HG03103 (cell line): ENCODE results near the gene OTX1.
"Not testable (repeated sequence)": the region's sequence is repeated elsewhere in the genome, so short reads cannot be mapped to it uniquely, and the experiment has no call there.

ENCODE experiments used
- ATAC-seq: cut with Tn5 transposase; IDR thresholded peaks from one replicate; pipeline ENCODE4 v1.9.1; 2021; ENCODE audit warnings: low read depth; ENCODE audit not compliant: unreplicated experiment

OTX1 gene

GRCh38 chr2:63058144-63058920 lies 7.7 kb downstream of the OTX1 start:
- no peak for ATAC-seq

- no peak for ATAC-seq
Measured at GRCh38 chr2:63058921-63059792, 8.5 kb downstream of the OTX1 start.

- ATAC-seq = no peak
Measured at GRCh38 chr2:63059793-63060471, 9.3 kb downstream of the OTX1 start.

GRCh38 chr2:63060472-63060991 lies 9.9 kb downstream of the OTX1 start:
- no peak for ATAC-seq

- no peak for ATAC-seq
Measured at GRCh38 chr2:63064197-63064596, 13.6 kb downstream of the OTX1 start.

- ATAC-seq = no peak
Measured at GRCh38 chr2:63064661-63065060, 14.0 kb downstream of the OTX1 start.

GRCh38 chr2:63066265-63066664 lies 15.6 kb downstream of the OTX1 start:
- no peak for ATAC-seq

GRCh38 chr2:63066838-63067237 lies 16.2 kb downstream of the OTX1 start:
- ATAC-seq = no peak

- ATAC-seq = no peak
Measured at GRCh38 chr2:63071664-63072063, 21.0 kb downstream of the OTX1 start.

GRCh38 chr2:63073994-63074393 lies 23.4 kb downstream of the OTX1 start:
- ATAC-seq = no peak

- ATAC-seq = not testable (repeated sequence)
Measured at GRCh38 chr2:63074399-63074798, 23.8 kb downstream of the OTX1 start.

GRCh38 chr2:63078852-63079606 lies 28.4 kb downstream of the OTX1 start:
- ATAC-seq = no peak

- ATAC-seq = no peak
Measured at GRCh38 chr2:63081404-63081803, 30.8 kb downstream of the OTX1 start.

GRCh38 chr2:63086687-63087086 lies 36.1 kb downstream of the OTX1 start:
- no peak for ATAC-seq

- no peak for ATAC-seq
Measured at GRCh38 chr2:63092401-63092800, 41.8 kb downstream of the OTX1 start.

- ATAC-seq = no peak
Measured at GRCh38 chr2:63092857-63093256, 42.2 kb downstream of the OTX1 start.

GRCh38 chr2:63093502-63093901 lies 42.9 kb downstream of the OTX1 start:
- no peak for ATAC-seq

GRCh38 chr2:63096491-63096890 lies 45.9 kb downstream of the OTX1 start:
- no peak for ATAC-seq

GRCh38 chr2:63099032-63099431 lies 48.4 kb downstream of the OTX1 start:
- ATAC-seq = no peak

- ATAC-seq = no peak
Measured at GRCh38 chr2:63101954-63102353, 51.3 kb downstream of the OTX1 start.
